Measurements from ENCODE around the gene UCK2.

DNA sequence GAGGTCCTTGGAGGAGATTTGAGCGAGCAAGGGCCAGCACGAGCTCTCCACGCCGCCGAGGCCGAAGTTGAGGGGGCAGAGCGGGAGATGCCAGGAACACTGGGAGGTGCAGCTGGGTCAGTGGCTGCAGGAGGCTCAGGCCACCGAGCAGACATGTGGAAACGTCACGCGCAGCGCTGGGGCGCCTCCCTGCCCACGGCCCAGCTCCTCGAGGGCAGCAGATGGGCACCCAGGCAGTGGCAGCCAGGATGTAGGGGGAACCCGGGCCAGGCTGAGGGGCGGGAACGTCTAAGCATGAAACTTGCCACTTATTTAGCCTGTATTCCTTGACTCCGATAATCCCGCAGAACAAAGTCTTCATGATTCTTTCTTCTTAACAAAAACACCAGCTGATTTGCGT lies 114.1 kb downstream of the UCK2 start:
- TF ChIP-seq CTCF (IDR thresholded peaks at IDR 0.05): no peak
- no peak for TF ChIP-seq POLR2A (IDR thresholded peaks at IDR 0.05)

Data from adrenal gland (tissue), 5 donors.